Right cardiac atrium (tissue), 5 donors: ENCODE results near the gene ZNF184. TPM values are rescaled to one million over a fixed set of nuclear protein-coding genes. Genes with fewer than 3 reads are reported as not detected.
A peak's percentile ranks its signal among the peaks of the same experiment; 100 is the strongest.

Experiments
- ATAC-seq, 2 donors: fragments of 200-7000 bp; cut with Tn5 transposase; one replicate each; pipeline versions ENCODE4 v1.8.0 to v1.9.1; 2020; ENCODE audit warnings: moderate library complexity in 2 of 2, mild to moderate bottlenecking in 1 of 2
- DNase-seq, 3 donors: peaks; one replicate each; pipeline ENCODE4 v3.0.0-alpha.2; 2020
- H3K27ac ChIP-seq: one replicate; pipeline ENCODE4 v1.5.1; 2013; ENCODE audit warnings: mild to moderate bottlenecking, low read length, control low read depth, moderate library complexity
- H3K27me3 ChIP-seq: one replicate; pipeline ENCODE4 v1.6.1; 2013; ENCODE audit not compliant: control insufficient read depth, insufficient read depth
- H3K4me1 ChIP-seq: one replicate; pipeline ENCODE4 v1.6.1; 2013; ENCODE audit warnings: low read length; ENCODE audit not compliant: control insufficient read depth, insufficient read depth
- H3K4me3 ChIP-seq: one replicate; pipeline ENCODE4 v1.5.1; 2013; ENCODE audit warnings: low read length, control low read depth
- H3K9me3 ChIP-seq: one replicate; pipeline ENCODE4 v1.6.1; 2013; ENCODE audit warnings: low read length; ENCODE audit not compliant: control insufficient read depth
- WGBS: extraction: QIAGEN DNeasy Blood & Tissue Kit; methylation state at CpG from one replicate; pipeline ENCODE4 v1.1.7; 2013; 5-methylcytosine and 5-hydroxymethylcytosine counted together
- intact Hi-C, 4 donors: fragments of 100-400 bp; cut with DNase I; formaldehyde crosslinking; loops; one replicate each; pipeline versions ENCODE4 v1.11.0 to v1.14.0; 2022 to 2023
- polyA plus RNA-seq: library from polyadenylated mRNA; stranded (reverse); fragments of 200-250 nt; gene quantifications from one replicate; pipeline ENCODE4 v1.2.3, GENCODE V29; 2013
- total RNA-seq, 4 donors: library from RNA; stranded (reverse); fragmentation: NEBNext Ultra II Directional; extraction: Animal tissue kit (Norgen Biotek cat#: 25700); gene quantifications; one replicate each; pipeline ENCODE4 v1.2.1, GENCODE V29; 2021
- donor health status: healthy with polysubstance abuse.
- donor health status: DM: no; HTN: yes; CAD: no.
- donor health status: DM: no; HTN: no; CAD: no.
- donor health status: DM: no; HTN: yes; CAD: no; lungs with severe emphysema.
- donor health status: DM: yes; HTN: yes; CAD: no.

ZNF184 gene
- total and polyA plus RNA-seq, 5 donors: 1.9 to 5.1 (median 4.2) TPM

GRCh38 chr6:27503436-27504030 lies 30.6 kb upstream of the ZNF184 start:
- H3K4me3 ChIP-seq: peak overlapping the region; percentile 77
- peak overlapping the region; percentile 14 for H3K27ac ChIP-seq
- peaks cover 4% of the 10 kb centered on the region for H3K4me1 ChIP-seq
- ATAC-seq (peak; percentile 85 to 91), DNase-seq (peak; percentile 54 to 82 (median 82))
- no peaks in the 10 kb centered on the region for H3K9me3 ChIP-seq
- intact Hi-C loops: loop anchor here in 1 of 4 donors (10.0 kb wide), 1 partner anchor 401 kb away; no protein-coding TSS in a partner anchor
- 4% methylated on average over 21 of the region's 21 CpGs for WGBS
- no peaks in the 10 kb centered on the region for H3K27me3 ChIP-seq

- WGBS: 1% methylated on average over 33 of the region's 33 CpGs
These were observed 29.9 kb upstream of the ZNF184 start for GRCh38 chr6:27502508-27503435.

GRCh38 chr6:27501187-27501586 lies 28.3 kb upstream of the ZNF184 start:
- ATAC-seq: no peak
- DNase-seq: no peak
- H3K4me1 ChIP-seq: peaks cover 4% of the 10 kb centered on the region
- H3K27me3 ChIP-seq: no peaks in the 10 kb centered on the region
- intact Hi-C loops: loop anchor here in 1 of 4 donors (10.0 kb wide), 1 partner anchor 404 kb away; no protein-coding TSS in a partner anchor
- H3K9me3 ChIP-seq: no peaks in the 10 kb centered on the region
- no peak overlapping the region for H3K4me3 ChIP-seq
- 69% methylated on average over 2 of the region's 2 CpGs for WGBS
- H3K27ac ChIP-seq: no peak overlapping the region

More at GRCh38 chr6:27502508-27503435, 29.9 kb upstream of the ZNF184 start:
- DNase-seq: peak; percentile 55 to 84 (median 71)
- H3K4me1 ChIP-seq: peaks cover 4% of the 10 kb centered on the region
- peak; percentile 84 to 87 for ATAC-seq
- H3K27ac ChIP-seq: peak overlapping the region; percentile 14
- H3K9me3 ChIP-seq: no peaks in the 10 kb centered on the region
- no peaks in the 10 kb centered on the region for H3K27me3 ChIP-seq
- intact Hi-C loops: loop anchor here in 1 of 4 donors (10.0 kb wide), 1 partner anchor 402 kb away; no protein-coding TSS in a partner anchor
- peak overlapping the region; percentile 77 for H3K4me3 ChIP-seq

- no peaks in the 10 kb centered on the region for H3K27me3 ChIP-seq
- H3K27ac ChIP-seq: no peak overlapping the region
- peaks cover 4% of the 10 kb centered on the region for H3K4me1 ChIP-seq
- WGBS: 16% methylated on average over 2 of the region's 2 CpGs
- intact Hi-C loops: loop anchor here in 1 of 4 donors (10.0 kb wide), 1 partner anchor 405 kb away; no protein-coding TSS in a partner anchor
- H3K4me3 ChIP-seq: no peak overlapping the region
- DNase-seq (no peak), ATAC-seq (no peak)
- H3K9me3 ChIP-seq: no peaks in the 10 kb centered on the region
These were observed 27.3 kb upstream of the ZNF184 start for GRCh38 chr6:27500177-27500576.

- no peaks in the 10 kb centered on the region for H3K27me3 ChIP-seq
- 4% methylated on average over 34 of the region's 34 CpGs for WGBS
These were observed 22.7 kb upstream of the ZNF184 start for GRCh38 chr6:27495386-27496135.

GRCh38 chr6:27494987-27495385 lies 22.1 kb upstream of the ZNF184 start:
- no peaks in the 10 kb centered on the region for H3K9me3 ChIP-seq
- 8% methylated on average over 7 of the region's 7 CpGs for WGBS
- H3K4me1 ChIP-seq: no peaks in the 10 kb centered on the region
- no peaks in the 10 kb centered on the region for H3K27me3 ChIP-seq
- H3K27ac ChIP-seq: no peak overlapping the region
- DNase-seq (no peak), ATAC-seq (no peak)
- H3K4me3 ChIP-seq: peak overlapping the region; percentile 51
- intact Hi-C loops: no loop called here

More at GRCh38 chr6:27495386-27496135, 22.7 kb upstream of the ZNF184 start:
- Histone ChIP-seq H3K4me3 (peak overlapping the region; percentile 51), H3K27ac (no peak overlapping the region), H3K4me1 (no peaks in the 10 kb centered on the region), H3K9me3 (no peaks in the 10 kb centered on the region)
- intact Hi-C loops: no loop called here
- ATAC-seq (peak; percentile 87 to 93), DNase-seq (peak; percentile 60 to 83 (median 81))

- Histone ChIP-seq H3K4me3 (no peak overlapping the region), H3K27me3 (no peaks in the 10 kb centered on the region), H3K9me3 (no peaks in the 10 kb centered on the region), H3K27ac (no peak overlapping the region), H3K4me1 (no peaks in the 10 kb centered on the region)
- intact Hi-C loops: no loop called here
- ATAC-seq (no peak), DNase-seq (no peak)
- 42% methylated on average over 1 of the region's 1 CpG for WGBS
These were observed 21.2 kb upstream of the ZNF184 start for GRCh38 chr6:27494103-27494502.

- 71% methylated on average over 2 of the region's 2 CpGs for WGBS
- Histone ChIP-seq H3K9me3 (no peaks in the 10 kb centered on the region), H3K27ac (no peak overlapping the region), H3K4me1 (no peaks in the 10 kb centered on the region), H3K4me3 (no peak overlapping the region), H3K27me3 (no peaks in the 10 kb centered on the region)
- DNase-seq (no peak), ATAC-seq (no peak)
- intact Hi-C loops: no loop called here
These were observed 19.8 kb upstream of the ZNF184 start for GRCh38 chr6:27492631-27493190.

GRCh38 chr6:27479319-27480182 lies 6.6 kb upstream of the ZNF184 start:
- DNase-seq: peak; percentile 71 to 90 (median 87)
- WGBS: 4% methylated on average over 33 of the region's 33 CpGs
- no peaks in the 10 kb centered on the region for H3K27me3 ChIP-seq
- intact Hi-C loops: loop anchor here in 2 of 4 donors (10.0 kb wide), 2 partner anchors 295 to 1445 kb away; partner anchors contain the start of gene TRIM27 (in 1 of the 2)
- H3K27ac ChIP-seq: peak overlapping the region; percentile 99
- H3K4me1 ChIP-seq: no peaks in the 10 kb centered on the region
- H3K9me3 ChIP-seq: no peaks in the 10 kb centered on the region
- peak overlapping the region; percentile 92 for H3K4me3 ChIP-seq
- ATAC-seq: peak; percentile 96
